WTC11 (cell line): Measurements from ENCODE around the gene TIMM17B. TPM values are rescaled to one million over a fixed set of nuclear protein-coding genes. Genes with fewer than 3 reads are reported as not detected.

Experiments
- ATAC-seq: fragments of 200-7000 bp; cut with Tn5 transposase; 2 replicates; pipeline ENCODE4 v1.10.0; 2021; ENCODE audit warnings: mild to moderate bottlenecking, moderate library complexity
- CTCF ChIA-PET: fragments of 300-600 bp; sonication (Branson Sonifier 250); formaldehyde crosslinking; loops from one replicate; lab custom pipeline; 2021; ENCODE audit warnings: antibody characterized with exemption; lab: Charles Lee
- POLR2A ChIA-PET: fragments of 350-600 bp; sonication (Branson Sonifier 250); formaldehyde crosslinking; loops from one replicate; lab custom pipeline; 2021; ENCODE audit warnings: antibody characterized with exemption; lab: Charles Lee
- DNase-seq: peaks from one replicate; pipeline ENCODE4 v3.0.0; 2021; ENCODE audit warnings: low spot score
- H3K27ac Mint-ChIP-seq: 2 replicates; pipeline ENCODE4 v1.8.0; 2021; ENCODE audit warnings: mixed read lengths
- H3K27me3 Mint-ChIP-seq: 2 replicates; pipeline ENCODE4 v1.8.0; 2021; ENCODE audit warnings: low read depth, mild to moderate bottlenecking, moderate library complexity, mixed read lengths
- H3K36me3 Mint-ChIP-seq: 2 replicates; pipeline ENCODE4 v1.8.0; 2021; ENCODE audit warnings: mixed read lengths
- H3K4me1 Mint-ChIP-seq: 2 replicates; pipeline ENCODE4 v1.8.0; 2022; ENCODE audit warnings: mixed read lengths
- H3K4me3 Mint-ChIP-seq: 2 replicates; pipeline ENCODE4 v1.8.0; 2021; ENCODE audit warnings: mild to moderate bottlenecking, moderate library complexity, mixed read lengths
- H3K9me3 Mint-ChIP-seq: 2 replicates; pipeline ENCODE4 v1.8.0; 2021; ENCODE audit warnings: mixed read lengths
- CBFB ChIP-seq: sonication (generic); formaldehyde crosslinking; IDR thresholded peaks from 2 replicates; pipeline ENCODE4 v1.8.1; 2022; ENCODE audit warnings: mild to moderate bottlenecking, low read depth, missing genetic modification reagents
- CTCF ChIP-seq: fragments of 200-600 bp; IDR thresholded peaks from 2 replicates; pipeline ENCODE4 v1.8.0; 2022; ENCODE audit warnings: antibody characterized with exemption
- ELF4 ChIP-seq: sonication (generic); formaldehyde crosslinking; IDR thresholded peaks from 2 replicates; pipeline ENCODE4 v1.8.1; 2022; ENCODE audit warnings: low read depth, mild to moderate bottlenecking, moderate library complexity, missing genetic modification reagents
- ESRRA ChIP-seq: sonication (generic); formaldehyde crosslinking; IDR thresholded peaks from 2 replicates; pipeline ENCODE4 v1.8.1; 2022; ENCODE audit warnings: mild to moderate bottlenecking, missing genetic modification reagents, borderline replicate concordance
- FOXJ3 ChIP-seq: sonication (generic); formaldehyde crosslinking; IDR thresholded peaks from 2 replicates; pipeline ENCODE4 v1.9.0; 2021; ENCODE audit warnings: missing genetic modification reagents, mild to moderate bottlenecking, borderline replicate concordance
- HMGXB4 ChIP-seq: sonication (generic); formaldehyde crosslinking; IDR thresholded peaks from 2 replicates; pipeline ENCODE4 v1.8.1; 2023; ENCODE audit warnings: mild to moderate bottlenecking, moderate library complexity, missing genetic modification reagents
- KAT7 ChIP-seq: sonication (generic); formaldehyde crosslinking; IDR thresholded peaks from 2 replicates; pipeline ENCODE4 v1.8.1; 2023; ENCODE audit warnings: missing genetic modification reagents, mild to moderate bottlenecking, borderline replicate concordance
- NFATC4 ChIP-seq: fragments of 250-450 bp; sonication (Bioruptor Pico); IDR thresholded peaks from 2 replicates; pipeline ENCODE4 v1.9.0; 2021; ENCODE audit warnings: mild to moderate bottlenecking
- OVOL2 ChIP-seq: fragments of 250-450 bp; sonication (Bioruptor Pico); IDR thresholded peaks from 2 replicates; pipeline ENCODE4 v1.9.0; 2021; ENCODE audit warnings: mild to moderate bottlenecking, borderline replicate concordance
- RORB ChIP-seq: fragments of 250-450 bp; sonication (Bioruptor Pico); IDR thresholded peaks from 2 replicates; pipeline ENCODE4 v1.9.0; 2021; ENCODE audit warnings: mild to moderate bottlenecking
- TP53 ChIP-seq: sonication (generic); formaldehyde crosslinking; IDR thresholded peaks from 2 replicates; pipeline ENCODE4 v1.8.1; 2023; ENCODE audit warnings: mild to moderate bottlenecking, missing genetic modification reagents
- USF1 ChIP-seq: sonication (generic); formaldehyde crosslinking; IDR thresholded peaks from 2 replicates; pipeline ENCODE4 v1.8.0; 2022; ENCODE audit warnings: mild to moderate bottlenecking, missing genetic modification reagents
- ZBTB43 ChIP-seq: sonication (generic); formaldehyde crosslinking; IDR thresholded peaks from 2 replicates; pipeline ENCODE4 v1.8.1; 2023; ENCODE audit warnings: mild to moderate bottlenecking, missing genetic modification reagents
- ZNF232 ChIP-seq: sonication (generic); formaldehyde crosslinking; IDR thresholded peaks from 2 replicates; pipeline ENCODE4 v1.8.0; 2022; ENCODE audit warnings: mild to moderate bottlenecking, missing genetic modification reagents
- ZNF423 ChIP-seq: fragments of 250-450 bp; sonication (Bioruptor Pico); IDR thresholded peaks from 2 replicates; pipeline ENCODE4 v2.1.2; 2022; ENCODE audit warnings: mild to moderate bottlenecking, moderate library complexity
- ZNF425 ChIP-seq: fragments of 250-450 bp; sonication (Bioruptor Pico); conservative IDR thresholded peaks from 2 replicates; pipeline ENCODE4 v1.9.0; 2021; ENCODE audit warnings: mild to moderate bottlenecking
- total RNA-seq: library from RNA; stranded (reverse); gene quantifications from 3 replicates; pipeline ENCODE4 v1.2.3, GENCODE V29; 2021

TIMM17B gene
- total RNA-seq, 1 experiment from 2014 or later, result 99.6 TPM

GRCh38 chrX:48945517-48946348 lies 48.2 kb upstream of the TIMM17B start (continued):
- no peak for TF ChIP-seq FOXJ3 (CRISPR knock-in tag)
- no peak for TF ChIP-seq CBFB (CRISPR knock-in tag)
- TF ChIP-seq ESRRA (CRISPR knock-in tag), result no peak

GRCh38 chrX:48942895-48943294 lies 45.3 kb upstream of the TIMM17B start:
- DNase-seq (no peak), ATAC-seq (no peak)
- Mint-ChIP-seq H3K4me1 (peaks cover 28% of the 10 kb centered on the region), H3K36me3 (peaks cover 14% of the 10 kb centered on the region), H3K9me3 (no peaks in the 10 kb centered on the region), H3K27me3 (no peaks in the 10 kb centered on the region), H3K4me3 (no peak overlapping the region), H3K27ac (peak overlapping the region; percentile 27; the same call in 1 of the 2 replicates)
- ChIA-PET POLR2A (interaction anchor here (0.6 kb wide), 1 partner anchor 16 kb away, joined by 4 read pairs; no protein-coding TSS in a partner anchor), CTCF (no interaction called here)
- TF ChIP-seq USF1 (CRISPR knock-in tag) (no peak), NFATC4 (CRISPR knock-in tag) (no peak), ESRRA (CRISPR knock-in tag) (no peak), KAT7 (CRISPR knock-in tag) (no peak), TP53 (CRISPR knock-in tag) (no peak), ZNF232 (CRISPR knock-in tag) (no peak), ELF4 (CRISPR knock-in tag) (no peak), HMGXB4 (no peak), CTCF (no peak), ZBTB43 (no peak), ZNF423 (CRISPR knock-in tag) (no peak), RORB (CRISPR knock-in tag) (no peak), ZNF425 (CRISPR knock-in tag) (no peak), OVOL2 (CRISPR knock-in tag) (no peak)
